Measurements from ENCODE around the gene GPR158.

Gene GPR158

DNA sequence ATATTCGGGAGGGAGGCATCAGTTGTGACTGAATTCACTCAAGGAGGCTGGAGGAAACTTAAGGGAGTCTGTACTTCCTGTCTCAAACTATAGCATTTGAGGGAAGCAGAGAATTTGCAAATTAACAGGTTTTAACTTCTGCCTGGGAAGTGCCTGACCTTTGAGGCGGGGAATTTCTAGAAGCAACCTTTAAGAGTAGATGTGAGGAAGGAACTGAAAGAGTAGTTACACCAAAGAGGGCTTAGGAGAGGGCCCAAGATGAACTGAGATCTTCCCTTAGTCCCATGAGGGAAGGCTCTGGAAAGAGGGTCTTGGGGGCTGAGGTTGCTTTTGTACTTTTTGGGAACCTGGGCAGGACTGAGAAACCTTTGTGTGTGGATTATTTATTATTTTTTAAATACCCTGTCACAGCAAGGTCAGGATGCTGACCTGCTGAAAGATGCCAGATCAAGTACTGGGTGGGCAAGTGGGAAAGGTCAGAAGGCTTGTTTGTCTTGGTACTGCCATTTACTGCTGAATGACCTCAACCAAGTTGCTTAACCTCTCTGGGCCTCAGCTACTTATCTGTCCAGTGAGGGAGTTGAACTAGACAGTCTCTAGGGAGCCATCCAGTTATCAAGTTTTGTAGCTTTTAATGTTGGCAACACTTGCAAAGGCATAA lies 2.4 kb downstream of the GPR158 start:
- Mint-ChIP-seq H3K27ac (no peak overlapping the region), H3K9me3 (peaks cover 4% of the 10 kb centered on the region), H3K36me3 (no peaks in the 10 kb centered on the region), H3K4me1 (no peaks in the 10 kb centered on the region), H3K4me3 (no peak overlapping the region)
- DNase-seq (ENCODE audit: low spot score in 2 of 2) (no peak), ATAC-seq (no peak)

GRCh38 chr10:25177754-25178135 lies 2.9 kb downstream of the GPR158 start:
- DNase-seq (ENCODE audit: low spot score in 2 of 2) (no peak), ATAC-seq (no peak)
- Mint-ChIP-seq H3K9me3 (peaks cover 4% of the 10 kb centered on the region), H3K36me3 (no peaks in the 10 kb centered on the region), H3K27ac (no peak overlapping the region), H3K4me1 (no peaks in the 10 kb centered on the region), H3K4me3 (no peak overlapping the region)

DNA sequence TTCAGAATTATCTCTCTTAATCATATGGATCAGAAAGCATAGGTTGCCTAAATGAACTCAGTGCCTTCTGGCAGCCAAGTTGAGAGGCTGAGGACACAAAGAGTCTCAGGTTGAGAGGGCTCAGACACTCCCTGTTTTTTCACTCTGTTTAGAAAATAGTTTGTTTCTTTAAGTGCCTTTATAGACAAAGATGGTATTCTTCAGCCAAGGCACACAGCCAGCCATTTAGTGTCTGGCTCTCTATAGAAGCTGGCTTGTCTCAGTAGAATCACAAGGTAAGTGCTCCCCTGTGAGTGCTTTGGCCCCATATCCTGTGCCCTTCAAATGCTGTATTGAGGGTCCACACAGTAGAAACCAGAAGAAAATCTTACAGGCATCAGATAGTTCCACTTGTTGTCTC lies 3.6 kb downstream of the GPR158 start:
- Mint-ChIP-seq H3K4me3 (no peak overlapping the region), H3K27ac (no peak overlapping the region), H3K36me3 (no peaks in the 10 kb centered on the region), H3K4me1 (no peaks in the 10 kb centered on the region), H3K9me3 (peaks cover 4% of the 10 kb centered on the region)
- DNase-seq (ENCODE audit: low spot score in 2 of 2) (no peak), ATAC-seq (no peak)

GRCh38 chr10:25180801-25181200 lies 6.0 kb downstream of the GPR158 start:
- H3K27ac Mint-ChIP-seq, result no peak overlapping the region

DNA sequence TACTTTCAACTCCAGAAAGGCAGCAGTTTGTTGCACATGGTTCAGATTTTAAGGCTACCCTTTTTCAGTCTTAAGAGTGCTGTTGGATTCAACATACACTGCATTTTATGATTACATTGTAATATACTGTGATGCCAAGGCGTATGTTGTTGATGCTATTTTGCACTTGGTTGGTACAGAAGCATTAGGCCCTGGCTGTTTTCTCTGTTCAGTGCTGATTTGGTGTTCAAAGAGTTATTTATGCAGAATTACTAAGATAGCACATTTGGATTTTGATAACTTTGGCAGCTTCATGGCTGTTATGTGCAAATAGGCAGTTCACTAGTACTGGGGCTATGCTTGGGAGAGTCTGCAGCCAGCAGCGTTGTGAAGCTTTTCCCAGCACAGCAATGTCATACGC lies 7.8 kb downstream of the GPR158 start:
- H3K36me3 Mint-ChIP-seq, result no peaks in the 10 kb centered on the region
- H3K4me3 Mint-ChIP-seq, result no peak overlapping the region
- no peak overlapping the region for H3K27ac Mint-ChIP-seq
- peaks cover 2% of the 10 kb centered on the region for H3K9me3 Mint-ChIP-seq
- DNase-seq (ENCODE audit: low spot score in 2 of 2) (no peak), ATAC-seq (no peak)
- H3K4me1 Mint-ChIP-seq, result no peaks in the 10 kb centered on the region

More at GRCh38 chr10:25180801-25181200, 6.0 kb downstream of the GPR158 start:
- ATAC-seq (no peak), DNase-seq (ENCODE audit: low spot score in 2 of 2) (no peak)
- no peaks in the 10 kb centered on the region for H3K4me1 Mint-ChIP-seq
- H3K9me3 Mint-ChIP-seq, result no peaks in the 10 kb centered on the region
- H3K4me3 Mint-ChIP-seq, result no peak overlapping the region
- no peaks in the 10 kb centered on the region for H3K36me3 Mint-ChIP-seq

DNA sequence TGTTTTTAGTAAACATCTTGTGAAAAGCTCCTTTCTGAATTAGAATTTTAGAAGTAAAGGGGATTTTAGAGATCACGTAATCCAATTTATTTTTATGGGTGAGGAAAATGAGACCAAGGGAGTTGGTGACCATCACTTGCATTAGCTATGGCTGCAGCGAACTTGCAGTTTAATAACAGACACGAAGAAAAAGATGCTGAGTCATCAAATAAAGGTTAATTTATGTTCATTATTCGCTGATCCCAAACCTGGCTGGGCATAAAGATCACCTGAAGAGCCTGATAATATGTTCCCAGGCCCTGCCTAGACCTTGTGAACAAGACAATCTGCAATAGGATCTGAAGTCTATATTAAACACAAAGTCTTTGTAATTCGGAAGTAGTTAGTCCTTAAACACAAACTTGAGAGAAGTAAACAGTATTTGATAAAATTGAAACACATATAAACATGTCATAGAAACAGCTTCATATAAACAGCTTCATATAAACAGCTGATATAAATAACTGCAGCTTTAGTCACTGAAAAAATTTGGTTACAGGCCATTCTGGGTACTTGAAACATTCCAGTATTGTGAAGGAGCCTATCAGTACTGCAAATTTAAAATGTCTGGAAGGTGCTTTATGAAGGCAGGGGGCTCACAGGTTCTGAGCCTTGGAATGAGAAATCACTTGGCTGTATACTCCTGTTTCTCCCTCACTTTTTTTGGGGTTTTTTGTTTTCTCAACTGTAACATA lies 16.5 kb downstream of the GPR158 start:
- Mint-ChIP-seq H3K27ac (no peak overlapping the region), H3K36me3 (no peaks in the 10 kb centered on the region), H3K9me3 (no peaks in the 10 kb centered on the region), H3K4me3 (no peak overlapping the region), H3K4me1 (no peaks in the 10 kb centered on the region)
- DNase-seq (ENCODE audit: low spot score in 2 of 2) (no peak), ATAC-seq (no peak)

DNA sequence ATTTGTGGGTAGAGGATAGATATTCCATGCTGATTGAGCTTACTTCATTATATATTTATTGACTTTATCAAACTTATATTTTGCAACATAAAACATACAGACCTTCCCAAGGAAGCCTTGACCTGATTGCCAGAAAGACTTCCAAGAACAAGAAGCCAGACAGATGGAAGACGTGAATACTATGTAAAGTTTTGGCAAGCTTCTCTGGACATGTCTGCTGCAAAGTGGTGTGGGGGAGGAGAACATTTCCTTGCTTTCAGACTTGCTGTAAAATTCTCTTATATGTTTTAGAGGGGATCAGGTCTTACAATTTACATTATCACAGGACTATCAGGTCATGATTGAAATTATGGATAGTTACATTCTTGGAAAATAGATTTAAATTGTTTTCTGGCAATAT lies 23.4 kb downstream of the GPR158 start:
- Mint-ChIP-seq H3K4me3 (no peak overlapping the region), H3K27ac (no peak overlapping the region), H3K9me3 (no peaks in the 10 kb centered on the region), H3K4me1 (no peaks in the 10 kb centered on the region), H3K36me3 (no peaks in the 10 kb centered on the region)
- DNase-seq (ENCODE audit: low spot score in 2 of 2) (no peak), ATAC-seq (no peak)

GRCh38 chr10:25206693-25207414 lies 32.1 kb downstream of the GPR158 start:
- no peaks in the 10 kb centered on the region for H3K36me3 Mint-ChIP-seq
- peaks cover 3% of the 10 kb centered on the region for H3K9me3 Mint-ChIP-seq
- DNase-seq (ENCODE audit: low spot score in 2 of 2) (no peak), ATAC-seq (no peak)
- no peak overlapping the region for H3K27ac Mint-ChIP-seq
- H3K4me1 Mint-ChIP-seq, result no peaks in the 10 kb centered on the region
- H3K4me3 Mint-ChIP-seq, result no peak overlapping the region

GRCh38 chr10:25209618-25210017 lies 34.8 kb downstream of the GPR158 start:
- H3K27ac Mint-ChIP-seq, result no peak overlapping the region
- H3K9me3 Mint-ChIP-seq, result peaks cover 3% of the 10 kb centered on the region
- no peaks in the 10 kb centered on the region for H3K36me3 Mint-ChIP-seq
- no peaks in the 10 kb centered on the region for H3K4me1 Mint-ChIP-seq
- DNase-seq (ENCODE audit: low spot score in 2 of 2) (no peak), ATAC-seq (no peak)
- H3K4me3 Mint-ChIP-seq, result no peak overlapping the region

DNA sequence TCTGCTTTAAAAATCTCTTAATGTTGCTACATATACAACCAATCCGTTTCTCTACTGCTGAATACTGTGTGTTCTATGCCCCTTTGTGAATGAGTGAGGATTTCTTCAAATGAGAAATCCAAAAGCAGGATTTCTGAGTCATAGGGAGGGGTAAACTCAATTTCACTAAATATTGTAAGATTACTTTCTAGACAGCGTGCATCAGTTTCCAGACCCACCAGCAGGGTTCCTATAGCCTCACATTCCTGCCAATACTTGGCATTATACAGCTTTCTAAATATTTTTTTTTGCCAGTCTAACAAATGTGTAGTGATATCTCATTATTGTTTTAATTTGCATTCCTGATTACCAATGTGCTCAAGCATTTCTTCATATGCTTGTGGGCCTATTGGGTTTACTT lies 35.5 kb downstream of the GPR158 start:
- H3K27ac Mint-ChIP-seq, result no peak overlapping the region
- H3K9me3 Mint-ChIP-seq, result peaks cover 2% of the 10 kb centered on the region
- no peak overlapping the region for H3K4me3 Mint-ChIP-seq
- ATAC-seq, result no peak
- no peak for DNase-seq (ENCODE audit: low spot score in 2 of 2)
- no peaks in the 10 kb centered on the region for H3K4me1 Mint-ChIP-seq
- no peaks in the 10 kb centered on the region for H3K36me3 Mint-ChIP-seq

GRCh38 chr10:25220156-25220555 lies 45.4 kb downstream of the GPR158 start:
- H3K4me3 Mint-ChIP-seq, result no peak overlapping the region
- no peaks in the 10 kb centered on the region for H3K4me1 Mint-ChIP-seq
- H3K27ac Mint-ChIP-seq, result no peak overlapping the region
- H3K36me3 Mint-ChIP-seq, result no peaks in the 10 kb centered on the region
- DNase-seq (ENCODE audit: low spot score in 2 of 2), result no peak
- no peak for ATAC-seq
- no peaks in the 10 kb centered on the region for H3K9me3 Mint-ChIP-seq

DNA sequence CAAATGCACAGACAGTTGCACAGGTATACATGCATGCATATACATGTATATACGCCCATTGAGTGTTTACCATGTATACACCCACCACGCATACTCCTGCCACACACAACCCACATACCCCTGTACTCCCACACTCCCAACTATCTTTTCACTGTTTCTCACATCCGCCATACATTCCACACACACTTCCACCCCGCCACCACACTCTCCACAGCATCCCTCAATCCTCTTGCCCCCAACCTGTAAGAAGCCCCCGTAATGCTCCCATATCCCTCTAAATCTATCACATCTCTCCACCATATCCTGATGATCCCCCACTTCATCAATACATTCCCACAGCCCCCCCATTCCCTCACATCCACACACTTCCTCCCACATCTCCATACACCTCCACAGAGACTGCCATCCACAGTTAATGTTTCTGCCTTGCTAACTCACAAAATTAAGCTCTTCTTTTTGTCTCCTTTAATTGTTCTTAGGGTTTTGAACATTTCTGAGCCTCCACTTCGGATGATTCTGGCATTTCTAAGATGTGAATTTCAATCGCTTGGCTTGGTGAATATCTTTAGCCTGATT lies 47.4 kb downstream of the GPR158 start:
- no peaks in the 10 kb centered on the region for H3K36me3 Mint-ChIP-seq
- ATAC-seq (no peak), DNase-seq (ENCODE audit: low spot score in 2 of 2) (no peak)
- H3K4me1 Mint-ChIP-seq, result no peaks in the 10 kb centered on the region
- no peaks in the 10 kb centered on the region for H3K9me3 Mint-ChIP-seq
- no peak overlapping the region for H3K27ac Mint-ChIP-seq
- no peak overlapping the region for H3K4me3 Mint-ChIP-seq

DNA sequence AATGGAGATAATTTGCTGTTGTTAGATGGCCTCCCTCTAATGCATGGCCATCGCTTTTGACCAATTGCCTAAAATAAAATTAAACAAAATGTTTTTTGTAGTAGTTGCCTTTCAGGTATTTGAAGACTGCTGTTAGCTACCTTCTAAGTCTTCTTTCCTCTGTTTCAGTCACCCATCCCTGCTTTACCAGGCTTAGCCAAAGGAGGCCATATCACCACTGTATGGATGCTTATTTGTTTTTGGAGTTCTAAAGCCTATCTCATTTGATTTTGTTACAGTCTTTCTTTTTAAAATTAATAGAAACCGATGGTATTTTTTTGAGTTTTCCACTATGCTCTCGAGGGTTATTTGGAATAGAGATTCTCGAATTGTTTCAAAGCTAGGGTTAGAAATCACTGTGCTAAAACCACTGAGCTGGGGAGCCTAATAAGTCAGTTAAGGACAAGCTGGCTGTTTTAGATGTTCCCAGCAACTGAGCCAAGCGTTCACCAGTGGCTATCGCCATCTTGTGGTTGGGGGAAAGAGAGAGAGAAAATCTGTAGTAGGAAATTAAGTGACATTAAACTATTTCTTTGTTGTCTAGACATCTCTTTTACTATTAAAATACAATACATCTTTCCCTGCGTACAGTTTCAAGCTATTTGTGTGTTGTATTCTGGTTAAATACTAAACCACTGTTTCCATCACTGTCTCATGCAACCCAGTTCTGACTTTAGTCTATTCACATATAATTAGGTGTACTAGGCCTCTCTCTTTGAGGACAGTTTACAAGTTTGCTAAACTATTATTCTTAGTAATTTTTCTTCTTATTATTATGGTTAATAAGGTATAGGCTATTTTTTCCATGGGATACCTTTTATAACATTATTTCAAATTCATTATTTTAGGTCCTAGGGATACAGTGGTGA lies 52.2 kb downstream of the GPR158 start:
- Mint-ChIP-seq H3K4me1 (no peaks in the 10 kb centered on the region), H3K9me3 (no peaks in the 10 kb centered on the region), H3K36me3 (no peaks in the 10 kb centered on the region), H3K27ac (no peak overlapping the region), H3K4me3 (no peak overlapping the region)
- no peak for ATAC-seq
- no peak for DNase-seq (ENCODE audit: low spot score in 2 of 2)

DNA sequence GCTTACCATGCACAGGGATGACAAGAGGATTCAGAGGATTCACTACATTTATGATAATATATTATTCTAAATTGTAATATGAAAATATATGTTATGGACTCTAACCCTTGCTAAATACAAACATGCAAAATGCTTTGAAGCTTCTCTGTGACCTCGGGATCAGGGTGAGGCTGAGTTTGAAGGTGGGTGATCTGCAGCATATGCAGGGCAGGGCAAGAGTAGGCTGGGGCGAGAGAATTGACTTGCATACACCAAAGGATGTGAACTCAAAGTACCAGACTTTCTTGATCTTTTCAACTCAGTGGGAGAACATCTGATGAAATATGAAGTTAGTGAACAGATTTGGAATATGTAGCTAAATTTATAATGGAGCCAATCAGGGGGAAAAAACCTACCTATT lies 57.0 kb downstream of the GPR158 start:
- Mint-ChIP-seq H3K4me3 (no peak overlapping the region), H3K27ac (no peak overlapping the region), H3K36me3 (no peaks in the 10 kb centered on the region), H3K9me3 (no peaks in the 10 kb centered on the region), H3K4me1 (no peaks in the 10 kb centered on the region)
- ATAC-seq (no peak), DNase-seq (ENCODE audit: low spot score in 2 of 2) (no peak)

GRCh38 chr10:25232204-25232603 lies 57.4 kb downstream of the GPR158 start:
- H3K27ac Mint-ChIP-seq, result no peak overlapping the region
- ATAC-seq, result no peak
- H3K36me3 Mint-ChIP-seq, result no peaks in the 10 kb centered on the region
- H3K9me3 Mint-ChIP-seq, result no peaks in the 10 kb centered on the region
- no peaks in the 10 kb centered on the region for H3K4me1 Mint-ChIP-seq
- no peak for DNase-seq (ENCODE audit: low spot score in 2 of 2)
- H3K4me3 Mint-ChIP-seq, result no peak overlapping the region

All from stimulated activated effector memory CD8-positive, alpha-beta T cell treated with anti-CD3 and anti-CD28 coated beads, Interleukin-12 subunit alpha, Interleukin-12 subunit beta, amount 100 ng/mL, for 72 hours (primary cell).